Retinal pigment epithelial cell (primary cell): ENCODE measurements around the gene TUBB1.
A peak's percentile ranks its signal among the peaks of the same experiment; 100 is the strongest.

Experiments used
- DNase-seq: peaks from one replicate; pipeline ENCODE4 v3.0.0-alpha.2; 2010; ENCODE audit warnings: low read depth
- H3K4me3 ChIP-seq: 2 replicates; pipeline ENCODE4 v1.5.1; 2011; ENCODE audit warnings: mild to moderate bottlenecking, low read length, control low read depth, moderate library complexity
- CTCF ChIP-seq: conservative IDR thresholded peaks from 2 replicates; pipeline ENCODE4 v1.5.1; 2011; ENCODE audit warnings: low read depth, low read length, control low read depth, inconsistent platforms

TUBB1 gene

GRCh38 chr20:59002874-59003399 is 16.3 kb upstream of the TUBB1 start:
- no peak overlapping the region for H3K4me3 ChIP-seq
- DNase-seq: no peak
- no peak for TF ChIP-seq CTCF

DNA sequence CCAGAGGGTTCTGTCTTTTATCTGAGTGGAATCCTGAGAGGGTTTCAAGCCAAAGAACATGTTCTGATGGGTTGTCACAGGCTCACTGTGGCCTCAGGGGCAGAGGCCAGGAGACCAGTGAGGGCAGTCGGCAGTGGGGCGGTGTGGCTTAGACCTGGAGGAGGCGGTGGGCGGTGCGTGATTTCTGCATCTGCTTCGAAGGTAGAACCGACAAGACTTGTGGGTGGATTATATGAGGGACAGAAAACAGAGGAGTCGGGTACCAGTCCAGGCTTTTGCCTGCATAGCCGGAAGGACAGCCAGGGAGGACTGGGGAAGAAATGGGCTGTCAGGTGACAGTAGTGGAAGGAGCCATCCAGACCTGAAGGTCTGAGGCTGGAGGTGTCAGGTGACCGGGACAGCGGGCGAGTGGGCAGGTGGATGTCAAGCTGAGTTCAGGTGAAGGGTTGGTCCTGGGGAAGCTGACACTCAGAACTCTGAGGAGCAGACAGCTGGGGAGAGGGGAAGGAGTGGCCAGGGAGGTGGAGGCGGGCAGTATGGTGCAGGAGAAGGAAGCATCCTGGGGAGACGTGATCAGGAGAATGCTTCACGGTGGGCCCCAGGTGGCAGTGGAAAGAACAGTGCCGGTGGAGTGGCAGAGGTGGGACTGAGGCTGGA is 15.3 kb upstream of the TUBB1 start:
- no peak overlapping the region for H3K4me3 ChIP-seq
- no peak for TF ChIP-seq CTCF
- no peak for DNase-seq

DNA sequence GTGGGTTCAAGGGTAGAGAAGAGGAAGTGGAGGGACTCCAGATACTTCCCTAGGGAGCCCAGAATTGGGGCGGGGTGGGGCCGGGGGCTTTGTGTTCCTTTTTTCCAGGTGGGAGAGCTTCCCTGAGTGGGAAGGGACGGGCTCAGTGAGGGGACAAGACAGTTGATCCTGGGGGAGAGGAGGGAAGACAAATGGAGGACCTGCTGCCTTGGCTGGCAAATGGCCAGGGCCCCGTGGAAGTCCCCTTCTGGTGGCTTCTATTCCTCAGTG is 14.8 kb upstream of the TUBB1 start:
- no peak for DNase-seq
- no peak overlapping the region for H3K4me3 ChIP-seq
- TF ChIP-seq CTCF: no peak

GRCh38 chr20:59004763-59005522 is 14.3 kb upstream of the TUBB1 start:
- TF ChIP-seq CTCF: no peak
- DNase-seq: no peak
- no peak overlapping the region for H3K4me3 ChIP-seq

DNA sequence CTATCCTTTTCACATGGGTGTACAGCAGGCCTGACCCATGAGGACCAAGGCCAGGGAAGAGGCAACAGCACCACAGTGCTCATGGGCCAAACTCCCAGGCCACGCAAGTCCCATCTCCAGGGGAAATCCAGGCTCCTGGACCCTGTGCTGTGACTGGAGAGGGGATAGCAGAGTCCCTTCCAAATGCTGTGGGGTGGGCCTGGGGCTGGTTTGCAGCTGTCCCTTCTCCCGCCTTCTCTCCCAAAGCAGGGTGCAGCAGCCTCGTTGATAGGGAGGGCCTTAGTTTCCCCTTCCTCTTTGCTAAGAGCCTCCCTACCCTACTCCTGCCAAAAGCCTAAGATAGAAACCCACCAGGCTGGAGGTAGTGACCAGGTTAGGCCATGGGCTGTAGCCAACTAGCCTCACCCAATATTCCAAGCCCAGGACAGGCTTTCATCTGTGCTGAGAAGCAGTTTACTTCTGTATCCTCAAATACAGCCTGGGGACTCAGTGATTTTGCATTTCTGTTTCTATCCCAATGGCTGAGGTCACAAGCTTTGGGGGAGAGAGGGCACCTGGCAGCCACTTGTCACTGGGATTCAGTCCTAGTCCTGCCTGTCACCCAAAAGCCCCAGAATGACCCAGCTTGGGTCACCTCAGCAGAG is 13.6 kb upstream of the TUBB1 start:
- DNase-seq: no peak
- H3K4me3 ChIP-seq: no peak overlapping the region
- no peak for TF ChIP-seq CTCF

GRCh38 chr20:59006167-59006863 is 12.9 kb upstream of the TUBB1 start:
- DNase-seq: no peak
- H3K4me3 ChIP-seq: peak overlapping the region; percentile 55
- no peak for TF ChIP-seq CTCF
